Activated T-cell treated with anti-CD3 and anti-CD28 coated beads, Interleukin-2, amount 50 U/mL, for 72 hours (primary cell): ENCODE results near the gene HECTD4. TPM values are rescaled to one million over a fixed set of nuclear protein-coding genes. Genes with fewer than 3 reads are reported as not detected.

Source experiments
- ATAC-seq, 2 donors: fragments of 150-1000 bp; cut with Tn5 transposase; replicated peaks in 1 of 2; 2 replicates each; pipeline ENCODE4 v1.10.0; 2021; ENCODE audit warnings: moderate library complexity in 2 of 2, mild to moderate bottlenecking in 1 of 2
- DNase-seq, 2 donors: peaks; one replicate each; pipeline ENCODE4 v3.0.0; 2021 to 2022; ENCODE audit warnings: mixed read lengths in 1 of 2
- H3K27ac Mint-ChIP-seq: one replicate; pipeline ENCODE4 v1.8.0; 2022; ENCODE audit warnings: mild to moderate bottlenecking, moderate library complexity, mixed read lengths
- H3K27me3 Mint-ChIP-seq: one replicate; pipeline ENCODE4 v1.8.0; 2022; ENCODE audit warnings: low read depth, mixed read lengths
- H3K36me3 Mint-ChIP-seq, 2 donors: one replicate each; pipeline ENCODE4 v1.8.0; 2022; ENCODE audit warnings: mixed read lengths in 2 of 2, mild to moderate bottlenecking in 1 of 2; ENCODE audit not compliant: insufficient read depth in 2 of 2
- H3K4me1 Mint-ChIP-seq: one replicate; pipeline ENCODE4 v1.8.0; 2022; ENCODE audit warnings: low read depth, mixed read lengths
- H3K4me3 Mint-ChIP-seq, 2 donors: one replicate each; pipeline ENCODE4 v1.8.0; 2022; ENCODE audit warnings: mild to moderate bottlenecking in 2 of 2, mixed read lengths in 2 of 2, moderate library complexity in 2 of 2
- H3K9me3 Mint-ChIP-seq, 2 donors: one replicate each; pipeline ENCODE4 v1.8.0; 2022; ENCODE audit warnings: mixed read lengths in 2 of 2
- total RNA-seq, 2 donors: library from RNA; stranded (reverse); gene quantifications; one replicate each; pipeline ENCODE4 v1.2.3, GENCODE V29; 2022

The HECTD4 gene
- total RNA-seq, 2 donors from 2014 or later, result 39.6 to 43.3 TPM

- H3K9me3 Mint-ChIP-seq, result no peaks in the 10 kb centered on the region
- H3K4me1 Mint-ChIP-seq, result no peaks in the 10 kb centered on the region
- peak overlapping the region; percentile 59 for H3K27ac Mint-ChIP-seq
- ATAC-seq, result no peak
- H3K36me3 Mint-ChIP-seq, result peaks cover 23 to 58% of the 10 kb centered on the region in 2 donors
- DNase-seq, result no peak
- H3K4me3 Mint-ChIP-seq, result no peak overlapping the region
- no peaks in the 10 kb centered on the region for H3K27me3 Mint-ChIP-seq
Observed at GRCh38 chr12:112148031-112148513, 234.2 kb downstream of the HECTD4 start.

DNA sequence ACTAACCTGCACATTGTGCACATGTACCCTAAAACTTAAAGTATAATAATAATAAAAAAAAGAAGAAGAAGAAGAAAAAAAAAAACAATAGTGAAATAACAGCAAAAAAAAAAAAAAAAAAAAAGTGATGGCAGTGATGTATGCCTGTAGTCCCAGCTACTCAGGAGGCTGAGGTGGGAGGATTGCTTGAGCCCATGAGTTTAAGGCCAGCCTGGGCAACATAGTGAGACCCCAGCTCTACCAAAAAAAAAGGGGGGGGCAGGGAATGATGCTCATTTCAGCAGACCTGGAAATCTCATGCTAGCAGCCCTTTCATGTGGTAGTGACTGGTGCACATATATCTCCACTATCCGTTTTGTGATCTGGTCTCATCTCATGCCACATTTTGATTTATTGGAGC is 236.1 kb downstream of the HECTD4 start:
- DNase-seq (no peak), ATAC-seq (no peak)
- no peak overlapping the region for H3K27ac Mint-ChIP-seq
- H3K36me3 Mint-ChIP-seq, result peaks cover 16 to 44% of the 10 kb centered on the region in 2 donors
- no peaks in the 10 kb centered on the region for H3K27me3 Mint-ChIP-seq
- no peak overlapping the region for H3K4me3 Mint-ChIP-seq
- no peaks in the 10 kb centered on the region for H3K9me3 Mint-ChIP-seq
- H3K4me1 Mint-ChIP-seq, result no peaks in the 10 kb centered on the region

GRCh38 chr12:112140728-112141127 is 241.5 kb downstream of the HECTD4 start:
- ATAC-seq (no peak), DNase-seq (no peak)
- H3K9me3 Mint-ChIP-seq, result no peaks in the 10 kb centered on the region
- H3K27ac Mint-ChIP-seq, result peak overlapping the region; percentile 76
- no peaks in the 10 kb centered on the region for H3K27me3 Mint-ChIP-seq
- no peaks in the 10 kb centered on the region for H3K4me1 Mint-ChIP-seq
- peaks cover 5 to 28% of the 10 kb centered on the region in 2 donors for H3K36me3 Mint-ChIP-seq
- no peak overlapping the region for H3K4me3 Mint-ChIP-seq

- Mint-ChIP-seq H3K4me1 (peaks cover 26% of the 10 kb centered on the region), H3K36me3 (peaks cover 4 to 22% of the 10 kb centered on the region in 2 donors), H3K9me3 (no peaks in the 10 kb centered on the region), H3K27me3 (no peaks in the 10 kb centered on the region), H3K27ac (no peak overlapping the region), H3K4me3 (no peak overlapping the region)
- DNase-seq (no peak), ATAC-seq (no peak)
Observed at GRCh38 chr12:112134731-112135130, 247.5 kb downstream of the HECTD4 start.

- peaks cover 39% of the 10 kb centered on the region for H3K4me1 Mint-ChIP-seq
- ATAC-seq, result no peak
- no peaks in the 10 kb centered on the region for H3K9me3 Mint-ChIP-seq
- peaks cover 2 to 20% of the 10 kb centered on the region in 2 donors for H3K36me3 Mint-ChIP-seq
- no peak overlapping the region for H3K4me3 Mint-ChIP-seq
- no peaks in the 10 kb centered on the region for H3K27me3 Mint-ChIP-seq
- DNase-seq, result no peak
- no peak overlapping the region for H3K27ac Mint-ChIP-seq
Observed at GRCh38 chr12:112133418-112133817, 248.8 kb downstream of the HECTD4 start.

- ATAC-seq (no peak), DNase-seq (no peak)
- Mint-ChIP-seq H3K4me3 (peak overlapping the region; percentile 68 to 89), H3K27ac (peak overlapping the region; percentile 98), H3K4me1 (peaks cover 54% of the 10 kb centered on the region), H3K9me3 (no peaks in the 10 kb centered on the region), H3K27me3 (no peaks in the 10 kb centered on the region), H3K36me3 (peaks cover 4 to 18% of the 10 kb centered on the region in 2 donors)
Observed at GRCh38 chr12:112131686-112132085, 250.5 kb downstream of the HECTD4 start.

DNA sequence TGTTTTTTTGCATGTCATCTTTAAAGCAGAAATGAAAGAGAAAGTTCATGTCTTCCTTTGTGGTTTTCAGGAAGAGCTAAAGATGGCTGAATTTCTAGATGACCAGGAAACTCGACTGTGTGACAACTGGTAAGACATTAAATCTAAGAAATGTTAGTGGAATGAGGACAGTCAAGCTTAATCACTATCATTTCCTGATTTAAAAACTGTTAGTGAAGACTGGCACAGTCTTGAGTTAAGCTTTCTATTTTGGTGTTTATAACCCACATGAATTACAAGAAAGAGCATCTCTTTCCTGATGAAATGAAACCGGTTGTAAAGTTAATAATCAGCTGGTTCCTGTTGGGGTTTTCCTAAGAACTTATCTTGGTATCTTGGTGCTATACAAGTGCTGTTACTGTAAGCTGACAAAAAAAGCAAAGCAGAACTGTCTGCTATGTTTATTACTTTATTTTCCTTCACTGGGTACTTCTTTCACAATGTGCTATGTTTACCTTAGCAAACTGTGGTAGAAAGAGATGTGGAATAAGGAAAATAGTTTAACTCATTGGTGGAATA is 251.7 kb downstream of the HECTD4 start:
- Mint-ChIP-seq H3K9me3 (no peaks in the 10 kb centered on the region), H3K4me1 (peaks cover 60% of the 10 kb centered on the region), H3K4me3 (peak overlapping the region; percentile 68 to 89), H3K36me3 (peaks cover 4 to 15% of the 10 kb centered on the region in 2 donors), H3K27me3 (no peaks in the 10 kb centered on the region), H3K27ac (peak overlapping the region; percentile 98)
- DNase-seq, result no peak
- ATAC-seq, result peak; percentile 70 to 77

DNA sequence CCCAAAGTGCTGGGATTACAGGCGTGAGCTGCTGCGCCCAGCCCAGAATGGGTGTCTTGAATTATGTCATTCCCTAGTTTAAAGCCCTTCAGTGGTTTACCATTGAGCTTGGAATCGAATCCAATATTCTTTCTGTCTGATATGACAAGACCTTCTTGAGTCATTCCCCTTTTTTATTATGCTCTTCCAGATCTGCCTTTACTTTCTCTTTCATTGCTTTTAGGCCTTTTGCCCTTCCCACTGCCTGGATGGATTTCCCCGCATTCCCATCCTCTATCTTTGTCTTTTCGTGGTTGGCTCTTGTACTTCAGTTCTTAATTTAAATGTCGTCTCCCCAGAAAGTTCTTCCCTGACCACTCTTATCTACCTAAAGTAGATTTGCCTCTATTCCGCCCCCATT is 255.3 kb downstream of the HECTD4 start:
- ATAC-seq (no peak), DNase-seq (no peak)
- Mint-ChIP-seq H3K27me3 (no peaks in the 10 kb centered on the region), H3K4me3 (peak overlapping the region; percentile 79 to 84), H3K27ac (peak overlapping the region; percentile 80), H3K9me3 (no peaks in the 10 kb centered on the region), H3K4me1 (peaks cover 56% of the 10 kb centered on the region), H3K36me3 (peaks cover 3 to 6% of the 10 kb centered on the region in 2 donors)

GRCh38 chr12:112126000-112126438 is 256.2 kb downstream of the HECTD4 start:
- Mint-ChIP-seq H3K36me3 (peaks cover 3 to 4% of the 10 kb centered on the region in 2 donors), H3K27me3 (no peaks in the 10 kb centered on the region), H3K27ac (peak overlapping the region; percentile 91), H3K4me1 (peaks cover 48% of the 10 kb centered on the region), H3K9me3 (no peaks in the 10 kb centered on the region), H3K4me3 (peak overlapping the region; percentile 79 to 84)
- no peak for ATAC-seq
- peak in 1 of 2 donors; percentile 24 for DNase-seq

DNA sequence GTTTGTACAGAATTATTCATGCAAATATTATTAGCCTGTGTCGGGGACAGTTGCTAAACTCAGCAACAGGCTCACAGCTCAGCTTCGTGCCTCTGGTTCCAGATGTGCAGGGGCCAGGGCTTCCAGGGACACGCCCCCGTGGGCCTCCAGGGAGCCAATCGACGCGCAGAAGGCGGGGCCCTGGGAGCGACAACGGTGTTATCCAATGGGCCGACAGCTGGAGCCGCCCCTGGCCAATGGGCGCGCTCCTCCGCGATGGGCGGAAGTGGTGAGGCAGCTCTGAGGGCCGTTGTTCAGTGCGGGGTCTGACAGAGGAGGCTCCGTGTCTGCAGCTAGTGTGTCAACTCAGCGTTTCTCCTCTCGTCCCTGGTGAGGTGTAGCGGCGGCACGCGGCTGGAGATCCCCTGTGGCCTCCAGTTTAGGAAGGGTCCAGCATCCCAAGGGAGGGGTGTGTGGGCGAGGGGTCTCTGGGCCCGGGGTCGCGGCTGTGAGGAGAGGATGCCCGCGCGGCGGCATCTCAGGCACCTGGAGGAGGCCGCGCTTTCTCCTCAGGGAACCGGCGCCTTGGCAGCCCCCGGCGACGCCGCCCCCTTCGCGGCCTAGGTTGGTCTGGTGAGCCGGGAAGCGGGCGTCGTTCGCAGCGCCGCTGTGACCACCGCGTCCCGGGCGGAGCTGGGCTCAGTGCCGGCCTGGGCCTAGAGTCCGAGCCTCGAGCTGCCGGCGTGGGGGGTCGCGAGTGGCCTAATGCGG is 256.8 kb downstream of the HECTD4 start, which contains the start of gene TRAFD1:
Gene TRAFD1 (plus strand): TSS at position 311 of the 750 bp plus-strand sequence. CDS start 4,963 bp downstream, outside the sequence.
- peak; percentile 99 to 100 for ATAC-seq
- peak within 1 kb of the TSS; percentile 91 for H3K27ac Mint-ChIP-seq
- peaks cover 1 to 3% of the 10 kb centered on the region in 2 donors for H3K36me3 Mint-ChIP-seq
- H3K9me3 Mint-ChIP-seq, result no peaks in the 10 kb centered on the region
- peaks cover 44% of the 10 kb centered on the region for H3K4me1 Mint-ChIP-seq
- no peaks in the 10 kb centered on the region for H3K27me3 Mint-ChIP-seq
- H3K4me3 Mint-ChIP-seq, result peak within 1 kb of the TSS; percentile 79 to 84
- peak; percentile 99 for DNase-seq

GRCh38 chr12:112124918-112125249 is 257.3 kb downstream of the HECTD4 start:
- peak overlapping the region; percentile 90 for H3K27ac Mint-ChIP-seq
- H3K4me1 Mint-ChIP-seq, result peaks cover 41% of the 10 kb centered on the region
- peak overlapping the region; percentile 34 to 79 for H3K4me3 Mint-ChIP-seq
- no peaks in the 10 kb centered on the region for H3K27me3 Mint-ChIP-seq
- H3K36me3 Mint-ChIP-seq, result peaks cover 1 to 3% of the 10 kb centered on the region in 2 donors
- no peak for ATAC-seq
- no peaks in the 10 kb centered on the region for H3K9me3 Mint-ChIP-seq
- DNase-seq, result no peak

DNA sequence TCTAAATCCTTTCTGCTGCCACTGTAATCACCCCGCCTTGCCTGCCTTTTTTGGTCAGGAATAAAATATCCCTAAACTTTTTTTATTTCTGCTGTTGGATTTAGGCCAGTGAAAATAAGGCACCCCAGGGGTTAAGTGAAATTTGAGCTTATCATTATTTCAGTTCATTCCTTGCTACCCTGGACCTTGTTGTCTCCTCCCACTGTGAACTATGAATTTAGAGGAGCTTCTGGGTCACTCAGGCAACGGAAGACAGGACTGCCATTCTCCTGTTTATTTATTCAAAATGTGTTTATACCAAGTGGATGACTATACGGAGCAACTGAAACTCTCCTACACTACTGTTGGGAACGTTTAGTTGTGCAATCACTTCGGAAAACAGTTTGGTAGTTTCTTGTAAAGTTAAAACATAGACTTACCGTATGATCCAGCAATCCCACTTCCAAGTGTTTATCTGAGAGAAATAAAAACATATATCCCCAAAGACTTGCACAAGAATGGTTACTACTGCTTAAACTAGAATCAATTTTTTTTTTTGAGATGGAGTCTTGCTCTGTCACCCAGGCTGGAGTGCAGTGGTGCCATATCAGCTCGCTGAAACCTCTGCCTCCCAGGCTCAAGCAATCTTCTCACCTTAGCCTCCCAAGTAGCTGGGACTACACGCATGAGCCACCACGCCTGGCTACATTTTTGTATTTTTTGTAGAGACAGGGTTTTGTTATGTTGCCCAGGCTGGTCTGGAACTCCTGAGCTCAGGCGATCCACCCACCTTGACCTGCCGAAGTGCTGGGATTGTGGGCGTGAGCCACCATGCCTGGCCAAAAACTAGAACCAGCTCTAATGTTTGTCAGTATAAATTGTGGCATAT is 259.2 kb downstream of the HECTD4 start:
- H3K4me3 Mint-ChIP-seq, result no peak overlapping the region
- H3K36me3 Mint-ChIP-seq, result peaks cover 0 to 3% of the 10 kb centered on the region in 2 donors
- no peak overlapping the region for H3K27ac Mint-ChIP-seq
- no peaks in the 10 kb centered on the region for H3K9me3 Mint-ChIP-seq
- H3K27me3 Mint-ChIP-seq, result no peaks in the 10 kb centered on the region
- H3K4me1 Mint-ChIP-seq, result peaks cover 23% of the 10 kb centered on the region
- ATAC-seq (no peak), DNase-seq (no peak)
